Measurements from ENCODE around the gene ELOA. TPM values are rescaled to one million over a fixed set of nuclear protein-coding genes. Genes with fewer than 3 reads are reported as not detected.
A peak's percentile ranks its signal among the peaks of the same experiment; 100 is the strongest.

The ELOA gene
- polyA plus RNA-seq, 2 donors, result 9.9 to 15.9 TPM

DNA sequence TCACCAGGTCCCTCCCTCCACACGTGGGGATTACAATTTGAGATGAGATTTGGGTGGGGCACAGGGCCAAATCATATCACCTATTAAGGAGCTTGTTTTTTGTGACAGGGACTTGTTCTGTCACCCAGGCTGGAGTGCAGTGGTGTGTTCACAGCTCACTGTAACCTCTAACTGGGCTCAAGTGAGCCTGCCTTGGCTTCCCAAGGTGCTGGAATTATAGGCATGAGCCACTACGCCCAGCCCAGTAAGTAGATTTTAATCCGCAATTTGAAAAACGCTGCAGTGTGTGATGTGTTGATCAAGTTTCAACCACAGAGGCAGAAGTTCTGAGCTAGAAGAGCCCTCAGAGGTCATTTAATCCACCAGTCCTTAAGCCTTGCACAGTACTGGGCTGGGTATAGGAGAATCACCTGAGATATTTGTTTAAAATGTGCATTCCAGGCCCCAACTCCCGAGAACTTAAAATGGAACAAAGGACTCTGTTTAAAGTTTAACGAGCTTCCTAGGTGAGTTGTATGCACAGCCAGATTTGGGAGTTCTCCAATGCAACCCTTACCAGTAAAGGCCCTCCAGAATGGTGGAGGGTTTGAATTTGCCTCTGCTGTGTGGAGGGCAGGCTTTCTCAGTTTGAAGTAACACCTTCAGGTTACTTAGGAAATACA lies 38.3 kb upstream of the ELOA start:
- Histone ChIP-seq H3K27me3 (ENCODE audit: control insufficient read depth in 1 of 2, insufficient read depth in 2 of 2, low read length in 2 of 2) (no peaks in the 10 kb centered on the region), H3K36me3 (ENCODE audit: control insufficient read depth in 2 of 2, insufficient read depth in 2 of 2, low read length in 1 of 2) (peaks cover 10 to 16% of the 10 kb centered on the region in 2 donors), H3K9me3 (ENCODE audit: control insufficient read depth in 2 of 2, insufficient read depth in 1 of 2, low read depth in 1 of 2, low read length in 1 of 2) (no peaks in the 10 kb centered on the region), H3K27ac (ENCODE audit: low read depth in 2 of 2, low read length in 1 of 2) (no peak overlapping the region), H3K4me3 (ENCODE audit: low read depth in 1 of 2, low read length in 2 of 2) (no peak overlapping the region), H3K4me1 (ENCODE audit: control insufficient read depth in 2 of 2, insufficient read depth in 2 of 2, low read length in 1 of 2) (no peaks in the 10 kb centered on the region)
- WGBS, 2 donors, result 63 to 78% methylated on average over 6 of the region's 6 CpGs

- H3K4me1 ChIP-seq (ENCODE audit: control insufficient read depth in 2 of 2, insufficient read depth in 2 of 2, low read length in 1 of 2), result no peaks in the 10 kb centered on the region
- no peaks in the 10 kb centered on the region for H3K9me3 ChIP-seq (ENCODE audit: control insufficient read depth in 2 of 2, insufficient read depth in 1 of 2, low read depth in 1 of 2, low read length in 1 of 2)
- H3K27me3 ChIP-seq (ENCODE audit: control insufficient read depth in 1 of 2, insufficient read depth in 2 of 2, low read length in 2 of 2), result no peaks in the 10 kb centered on the region
- peaks cover 4 to 5% of the 10 kb centered on the region in 2 donors for H3K36me3 ChIP-seq (ENCODE audit: control insufficient read depth in 2 of 2, insufficient read depth in 2 of 2, low read length in 1 of 2)
- H3K4me3 ChIP-seq (ENCODE audit: low read depth in 1 of 2, low read length in 2 of 2), result no peak overlapping the region
- 88 to 89% methylated on average over 4 of the region's 4 CpGs for WGBS, 2 donors
- no peak overlapping the region for H3K27ac ChIP-seq (ENCODE audit: low read depth in 2 of 2, low read length in 1 of 2)
Measured at GRCh38 chr1:23709229-23709628, 34.0 kb upstream of the ELOA start.

DNA sequence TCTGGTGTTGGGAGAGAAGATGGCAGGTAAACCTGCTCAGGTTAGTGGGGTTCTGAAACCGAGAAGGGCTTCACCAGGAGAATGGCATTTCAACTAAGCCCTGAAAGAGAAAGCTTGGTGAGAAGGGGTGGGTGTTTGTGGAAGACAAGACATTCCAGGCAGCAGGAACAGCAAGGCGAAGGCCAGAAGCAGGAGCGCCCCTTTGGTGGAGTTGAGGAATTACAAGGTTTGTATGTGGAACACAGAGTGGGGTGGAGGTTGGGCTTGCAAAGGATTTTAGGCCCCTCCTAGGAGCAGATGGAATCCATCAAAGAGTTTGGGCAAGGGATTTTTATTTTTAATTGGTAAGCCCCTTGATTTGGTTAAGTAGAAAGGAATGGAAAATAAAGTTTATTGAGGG lies 24.8 kb upstream of the ELOA start:
- 74 to 77% methylated on average over 3 of the region's 3 CpGs for WGBS, 2 donors
- H3K27ac ChIP-seq (ENCODE audit: low read depth in 2 of 2, low read length in 1 of 2), result no peak overlapping the region

GRCh38 chr1:23719162-23719820 lies 24.0 kb upstream of the ELOA start:
- peaks cover 2 to 5% of the 10 kb centered on the region in 2 donors for H3K36me3 ChIP-seq (ENCODE audit: control insufficient read depth in 2 of 2, insufficient read depth in 2 of 2, low read length in 1 of 2)

More for the DNA sequence above, 24.8 kb upstream of the ELOA start:
- Histone ChIP-seq H3K36me3 (ENCODE audit: control insufficient read depth in 2 of 2, insufficient read depth in 2 of 2, low read length in 1 of 2) (peaks cover 2 to 5% of the 10 kb centered on the region in 2 donors), H3K27me3 (ENCODE audit: control insufficient read depth in 1 of 2, insufficient read depth in 2 of 2, low read length in 2 of 2) (no peaks in the 10 kb centered on the region), H3K9me3 (ENCODE audit: control insufficient read depth in 2 of 2, insufficient read depth in 1 of 2, low read depth in 1 of 2, low read length in 1 of 2) (no peaks in the 10 kb centered on the region), H3K4me1 (ENCODE audit: control insufficient read depth in 2 of 2, insufficient read depth in 2 of 2, low read length in 1 of 2) (no peaks in the 10 kb centered on the region), H3K4me3 (ENCODE audit: low read depth in 1 of 2, low read length in 2 of 2) (no peak overlapping the region)

DNA sequence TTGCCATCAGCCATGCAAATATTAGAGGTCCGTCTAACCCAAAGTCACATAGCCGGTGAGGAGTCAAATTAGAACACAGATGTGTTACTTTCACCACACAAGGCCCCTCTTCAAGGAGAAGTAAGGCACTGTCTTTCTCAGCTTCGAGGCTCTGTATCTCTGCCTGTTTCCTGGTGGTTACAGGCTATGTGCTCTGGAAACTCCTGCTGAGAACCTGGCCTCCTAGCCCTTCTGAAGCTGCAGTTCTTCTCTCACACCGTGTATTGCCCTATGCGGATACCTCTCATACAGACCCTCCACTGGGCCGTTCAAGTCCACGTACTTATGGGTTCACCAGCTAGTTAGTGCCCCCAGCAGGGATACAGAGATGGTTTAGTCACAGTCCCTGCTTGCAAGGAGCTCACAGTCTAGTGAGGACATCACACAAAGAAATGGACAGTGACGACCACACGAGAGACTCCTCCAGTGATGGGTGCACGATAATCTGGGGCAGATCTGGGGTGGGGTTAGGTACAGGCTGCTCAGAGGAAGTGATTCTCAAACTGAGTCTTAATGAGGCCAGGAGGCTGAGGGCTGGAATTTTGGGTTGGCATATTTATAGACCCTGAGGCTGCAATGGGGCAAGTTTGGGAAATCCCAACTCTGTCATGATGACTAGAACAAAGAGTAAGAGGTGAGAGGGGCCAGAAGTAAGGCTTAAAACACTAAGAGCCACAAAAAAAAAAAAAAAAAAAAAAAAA lies 22.8 kb upstream of the ELOA start:
- Histone ChIP-seq H3K27me3 (ENCODE audit: control insufficient read depth in 1 of 2, insufficient read depth in 2 of 2, low read length in 2 of 2) (no peaks in the 10 kb centered on the region), H3K4me3 (ENCODE audit: low read depth in 1 of 2, low read length in 2 of 2) (no peak overlapping the region), H3K9me3 (ENCODE audit: control insufficient read depth in 2 of 2, insufficient read depth in 1 of 2, low read depth in 1 of 2, low read length in 1 of 2) (no peaks in the 10 kb centered on the region), H3K27ac (ENCODE audit: low read depth in 2 of 2, low read length in 1 of 2) (no peak overlapping the region), H3K36me3 (ENCODE audit: control insufficient read depth in 2 of 2, insufficient read depth in 2 of 2, low read length in 1 of 2) (no peaks in the 10 kb centered on the region), H3K4me1 (ENCODE audit: control insufficient read depth in 2 of 2, insufficient read depth in 2 of 2, low read length in 1 of 2) (no peaks in the 10 kb centered on the region)
- WGBS, 2 donors, result 77 to 78% methylated on average over 10 of the region's 10 CpGs

More at GRCh38 chr1:23719162-23719820, 24.0 kb upstream of the ELOA start:
- Histone ChIP-seq H3K9me3 (ENCODE audit: control insufficient read depth in 2 of 2, insufficient read depth in 1 of 2, low read depth in 1 of 2, low read length in 1 of 2) (no peaks in the 10 kb centered on the region), H3K27ac (ENCODE audit: low read depth in 2 of 2, low read length in 1 of 2) (no peak overlapping the region), H3K27me3 (ENCODE audit: control insufficient read depth in 1 of 2, insufficient read depth in 2 of 2, low read length in 2 of 2) (no peaks in the 10 kb centered on the region), H3K4me3 (ENCODE audit: low read depth in 1 of 2, low read length in 2 of 2) (no peak overlapping the region), H3K4me1 (ENCODE audit: control insufficient read depth in 2 of 2, insufficient read depth in 2 of 2, low read length in 1 of 2) (no peaks in the 10 kb centered on the region)
- 78 to 81% methylated on average over 3 of the region's 3 CpGs for WGBS, 2 donors

DNA sequence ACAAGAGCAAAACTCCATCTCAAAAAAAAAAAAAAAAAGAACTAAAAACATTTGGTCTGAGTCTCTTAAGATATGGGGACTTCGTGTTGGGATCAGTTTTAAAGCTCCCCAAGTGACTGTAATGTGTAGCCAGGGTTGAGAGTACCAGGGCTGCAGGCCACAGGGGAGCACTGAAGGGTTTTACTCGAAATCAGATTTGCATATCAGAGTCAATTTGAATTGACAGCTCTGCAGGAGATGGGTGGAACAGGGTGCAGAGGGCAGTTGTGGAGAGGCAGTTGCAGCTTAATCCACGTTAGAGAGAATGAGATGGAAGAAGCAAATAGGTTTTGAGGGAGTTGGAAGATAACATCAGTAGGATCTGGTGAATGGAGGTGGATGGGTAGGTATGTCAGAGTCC lies 20.6 kb upstream of the ELOA start:
- no peaks in the 10 kb centered on the region for H3K27me3 ChIP-seq (ENCODE audit: control insufficient read depth in 1 of 2, insufficient read depth in 2 of 2, low read length in 2 of 2)
- no peak overlapping the region for H3K4me3 ChIP-seq (ENCODE audit: low read depth in 1 of 2, low read length in 2 of 2)
- H3K36me3 ChIP-seq (ENCODE audit: control insufficient read depth in 2 of 2, insufficient read depth in 2 of 2, low read length in 1 of 2), result no peaks in the 10 kb centered on the region
- H3K27ac ChIP-seq (ENCODE audit: low read depth in 2 of 2, low read length in 1 of 2), result no peak overlapping the region
- no peaks in the 10 kb centered on the region for H3K9me3 ChIP-seq (ENCODE audit: control insufficient read depth in 2 of 2, insufficient read depth in 1 of 2, low read depth in 1 of 2, low read length in 1 of 2)
- H3K4me1 ChIP-seq (ENCODE audit: control insufficient read depth in 2 of 2, insufficient read depth in 2 of 2, low read length in 1 of 2), result no peaks in the 10 kb centered on the region
- WGBS, 2 donors, result 65 to 67% methylated on average over 3 of the region's 3 CpGs

- no peaks in the 10 kb centered on the region for H3K9me3 ChIP-seq (ENCODE audit: control insufficient read depth in 2 of 2, insufficient read depth in 1 of 2, low read depth in 1 of 2, low read length in 1 of 2)
- no peaks in the 10 kb centered on the region for H3K36me3 ChIP-seq (ENCODE audit: control insufficient read depth in 2 of 2, insufficient read depth in 2 of 2, low read length in 1 of 2)
- WGBS, 2 donors, result 88 to 89% methylated on average over 2 of the region's 2 CpGs
- no peaks in the 10 kb centered on the region for H3K4me1 ChIP-seq (ENCODE audit: control insufficient read depth in 2 of 2, insufficient read depth in 2 of 2, low read length in 1 of 2)
- no peak overlapping the region for H3K4me3 ChIP-seq (ENCODE audit: low read depth in 1 of 2, low read length in 2 of 2)
- H3K27ac ChIP-seq (ENCODE audit: low read depth in 2 of 2, low read length in 1 of 2), result no peak overlapping the region
- H3K27me3 ChIP-seq (ENCODE audit: control insufficient read depth in 1 of 2, insufficient read depth in 2 of 2, low read length in 2 of 2), result no peaks in the 10 kb centered on the region
Measured at GRCh38 chr1:23726686-23727085, 16.6 kb upstream of the ELOA start.

DNA sequence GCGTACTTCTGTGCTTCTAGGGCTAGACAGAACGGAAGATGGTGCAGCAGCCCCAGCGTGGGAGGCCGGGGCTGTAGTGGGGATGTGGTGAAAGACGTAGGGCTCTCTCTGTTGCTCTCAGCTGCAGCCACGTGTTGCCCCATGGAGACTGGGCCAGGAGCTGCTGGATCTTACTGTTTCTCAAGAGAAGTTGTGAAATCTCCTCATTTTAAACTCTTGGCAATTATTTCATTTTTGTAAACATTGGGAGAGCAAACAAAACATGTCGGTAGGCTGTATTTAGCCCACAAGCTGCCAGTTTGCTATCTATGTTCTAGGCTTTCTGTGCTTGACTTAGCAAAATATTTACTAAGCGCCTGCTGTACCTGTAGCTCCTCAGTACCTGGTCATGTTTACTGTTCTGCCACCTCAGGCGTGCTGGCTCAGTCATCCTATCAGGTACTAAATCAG lies 15.9 kb upstream of the ELOA start:
- Histone ChIP-seq H3K4me1 (ENCODE audit: control insufficient read depth in 2 of 2, insufficient read depth in 2 of 2, low read length in 1 of 2) (no peaks in the 10 kb centered on the region), H3K4me3 (ENCODE audit: low read depth in 1 of 2, low read length in 2 of 2) (no peak overlapping the region), H3K36me3 (ENCODE audit: control insufficient read depth in 2 of 2, insufficient read depth in 2 of 2, low read length in 1 of 2) (no peaks in the 10 kb centered on the region), H3K27me3 (ENCODE audit: control insufficient read depth in 1 of 2, insufficient read depth in 2 of 2, low read length in 2 of 2) (no peaks in the 10 kb centered on the region), H3K9me3 (ENCODE audit: control insufficient read depth in 2 of 2, insufficient read depth in 1 of 2, low read depth in 1 of 2, low read length in 1 of 2) (no peaks in the 10 kb centered on the region), H3K27ac (ENCODE audit: low read depth in 2 of 2, low read length in 1 of 2) (peak overlapping the region in 1 of 2 donors; percentile 45)
- WGBS, 2 donors, result 48 to 58% methylated on average over 9 of the region's 9 CpGs

DNA sequence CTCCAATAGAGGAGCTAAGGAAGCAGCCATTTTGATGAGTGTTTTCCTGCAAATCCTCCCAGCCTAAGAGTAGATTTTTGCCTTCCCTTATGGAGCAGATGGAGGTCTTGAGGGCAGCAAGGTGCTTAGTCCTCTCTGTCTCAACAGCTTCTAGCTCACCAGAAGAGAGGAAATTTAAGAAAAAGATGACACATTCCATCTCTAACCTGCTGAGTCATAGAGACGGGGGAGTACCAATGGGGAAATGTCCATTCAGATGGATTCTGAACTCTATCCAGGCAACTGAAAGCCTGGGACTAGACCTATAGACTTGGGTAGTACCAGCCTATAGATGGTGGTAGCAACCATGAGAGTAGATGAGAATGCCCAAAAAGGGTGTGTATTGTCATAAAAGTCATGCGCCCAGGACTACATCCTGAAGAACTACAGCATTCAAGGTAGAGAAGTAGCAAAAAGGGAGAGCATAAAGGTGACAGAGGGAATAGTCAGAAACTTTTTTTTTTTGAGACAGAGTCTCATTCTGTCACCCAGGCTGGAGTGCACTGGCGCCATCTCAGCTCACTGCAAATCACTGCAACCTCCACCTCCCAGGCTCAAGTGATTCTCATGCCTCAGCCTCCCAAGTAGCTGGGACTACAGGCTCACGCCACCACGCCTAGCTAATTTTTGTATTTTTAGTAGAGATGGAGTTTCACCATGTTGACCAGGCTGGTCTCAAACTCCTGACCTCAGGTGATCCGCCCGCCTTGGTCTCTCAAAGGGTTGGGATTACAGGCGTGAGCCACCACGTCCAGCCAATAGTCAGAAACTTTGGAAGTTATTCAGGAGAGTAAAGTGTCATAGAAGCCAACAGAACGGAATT lies 10.7 kb upstream of the ELOA start:
- no peaks in the 10 kb centered on the region for H3K27me3 ChIP-seq (ENCODE audit: control insufficient read depth in 1 of 2, insufficient read depth in 2 of 2, low read length in 2 of 2)
- no peaks in the 10 kb centered on the region for H3K9me3 ChIP-seq (ENCODE audit: control insufficient read depth in 2 of 2, insufficient read depth in 1 of 2, low read depth in 1 of 2, low read length in 1 of 2)
- no peak overlapping the region for H3K4me3 ChIP-seq (ENCODE audit: low read depth in 1 of 2, low read length in 2 of 2)
- no peaks in the 10 kb centered on the region for H3K36me3 ChIP-seq (ENCODE audit: control insufficient read depth in 2 of 2, insufficient read depth in 2 of 2, low read length in 1 of 2)
- WGBS, 2 donors, result 95 to 96% methylated on average over 10 of the region's 10 CpGs
- H3K27ac ChIP-seq (ENCODE audit: low read depth in 2 of 2, low read length in 1 of 2), result no peak overlapping the region
- no peaks in the 10 kb centered on the region for H3K4me1 ChIP-seq (ENCODE audit: control insufficient read depth in 2 of 2, insufficient read depth in 2 of 2, low read length in 1 of 2)
